Tibial nerve (tissue), 4 donors: ENCODE data around the gene CCDC40. TPM values are rescaled to one million over a fixed set of nuclear protein-coding genes. Genes with fewer than 3 reads are reported as not detected.

Experiments used
- DNase-seq, 2 donors: peaks; one replicate each; pipeline ENCODE4 v3.0.0-alpha.2; 2019; ENCODE audit warnings: low spot score in 2 of 2
- H3K27ac ChIP-seq, 4 donors: fragments of 200-600 bp; sonication (generic) in 3 of 4; one replicate each; pipeline ENCODE4 v1.5.1; 2017 to 2019; ENCODE audit warnings: mild to moderate bottlenecking in 1 of 4
- H3K27me3 ChIP-seq, 2 donors: fragments of 200-600 bp; sonication (generic) in 1 of 2; one replicate each; pipeline versions ENCODE4 v1.5.1 to v1.6.0; 2017 to 2019
- H3K36me3 ChIP-seq, 3 donors: fragments of 200-600 bp; sonication (generic); one replicate each; pipeline ENCODE4 v1.5.1; 2018 to 2019
- H3K4me1 ChIP-seq, 4 donors: fragments of 200-600 bp; sonication (generic) in 3 of 4; one replicate each; pipeline ENCODE4 v1.5.1; 2017 to 2019
- H3K4me3 ChIP-seq, 4 donors: fragments of 200-600 bp; sonication (generic) in 3 of 4; one replicate each; pipeline ENCODE4 v1.5.1; 2017 to 2019; ENCODE audit warnings: mild to moderate bottlenecking in 1 of 4, moderate library complexity in 1 of 4
- H3K9me3 ChIP-seq, 4 donors: fragments of 200-600 bp; sonication (generic) in 3 of 4; one replicate each; pipeline ENCODE4 v1.5.1; 2017 to 2019
- CTCF ChIP-seq, 5 experiments: fragments of 200-600 bp in 3 of 5; fragments of 450-650 bp in 2 of 5; sonication (generic) in 3 of 5; IDR thresholded peaks; one replicate each; pipeline ENCODE4 v1.5.1; 2016 to 2019; ENCODE audit warnings: antibody characterized with exemption in 5 of 5, mild to moderate bottlenecking in 3 of 5, moderate library complexity in 2 of 5
- EP300 ChIP-seq, 2 donors: sonication (generic); formaldehyde crosslinking; IDR thresholded peaks; one replicate each; pipeline ENCODE4 v1.6.1; 2017; ENCODE audit warnings: antibody characterized with exemption in 2 of 2, mild to moderate bottlenecking in 1 of 2
- POLR2A ChIP-seq, 2 donors: fragments of 450-650 bp; IDR thresholded peaks; one replicate each; pipeline ENCODE4 v1.6.1; 2017; ENCODE audit warnings: antibody characterized with exemption in 2 of 2, mild to moderate bottlenecking in 2 of 2, moderate library complexity in 2 of 2
- WGBS, 2 donors: methylation state at CpG; one replicate each; pipeline ENCODE4 v1.1.5; 2018; 5-methylcytosine and 5-hydroxymethylcytosine counted together
- total RNA-seq, 4 donors: library from RNA; depleted of rRNA; stranded (reverse); fragments of >200 nt; gene quantifications; one replicate each; pipeline ENCODE4 v1.1.0, GENCODE V29; 2016

Gene CCDC40
- total RNA-seq, 4 donors from 2014 or later = 7.1 to 13.8 (median 12.0) TPM

GRCh38 chr17:80058311-80058955 is 22.0 kb downstream of the CCDC40 start:
- WGBS, 2 donors = 92 to 96% methylated on average over 27 to 28 of the region's 28 CpGs
- no peak overlapping the region for H3K27ac ChIP-seq
- H3K4me1 ChIP-seq = peaks cover 0 to 15% (median 11%) of the 10 kb centered on the region in 4 donors
- H3K9me3 ChIP-seq = no peaks in the 10 kb centered on the region
- TF ChIP-seq POLR2A (IDR thresholded peaks at IDR 0.05) (no peak), CTCF (IDR thresholded peaks at IDR 0.05) (no peak), EP300 (IDR thresholded peaks at IDR 0.05) (no peak)
- H3K4me3 ChIP-seq = no peak overlapping the region
- peaks cover 0 to 18% (median 0%) of the 10 kb centered on the region in 3 donors for H3K36me3 ChIP-seq
- no peak for DNase-seq
- no peaks in the 10 kb centered on the region for H3K27me3 ChIP-seq

- no peaks in the 10 kb centered on the region for H3K9me3 ChIP-seq
- no peak for TF ChIP-seq CTCF (IDR thresholded peaks at IDR 0.05)
- TF ChIP-seq POLR2A (IDR thresholded peaks at IDR 0.05) = no peak
- TF ChIP-seq EP300 (IDR thresholded peaks at IDR 0.05) = no peak
- no peak overlapping the region for H3K4me3 ChIP-seq
- no peak for DNase-seq
- H3K27ac ChIP-seq = no peak overlapping the region
- whole genome bisulfite sequencing, 2 donors = 45 to 58% methylated on average over 4 of the region's 4 CpGs
- H3K27me3 ChIP-seq = no peaks in the 10 kb centered on the region
- peaks cover 0 to 18% (median 0%) of the 10 kb centered on the region in 3 donors for H3K36me3 ChIP-seq
- H3K4me1 ChIP-seq = peaks cover 0 to 20% (median 6%) of the 10 kb centered on the region in 4 donors
These were observed 24.2 kb downstream of the CCDC40 start for GRCh38 chr17:80060644-80061043.

- Histone ChIP-seq H3K27ac (no peak overlapping the region), H3K9me3 (no peaks in the 10 kb centered on the region), H3K4me3 (no peak overlapping the region), H3K36me3 (peaks cover 0 to 18% (median 0%) of the 10 kb centered on the region in 3 donors), H3K4me1 (peaks cover 0 to 24% (median 6%) of the 10 kb centered on the region in 4 donors), H3K27me3 (no peaks in the 10 kb centered on the region)
- 86 to 87% methylated on average over 12 of the region's 12 CpGs for WGBS, 2 donors
- no peak for DNase-seq
- no peak for TF ChIP-seq EP300 (IDR thresholded peaks at IDR 0.05)
- no peak for TF ChIP-seq POLR2A (IDR thresholded peaks at IDR 0.05)
- TF ChIP-seq CTCF (IDR thresholded peaks at IDR 0.05) = no peak
These were observed 25.0 kb downstream of the CCDC40 start for GRCh38 chr17:80061421-80061820.

- TF ChIP-seq CTCF (IDR thresholded peaks at IDR 0.05) (no peak), EP300 (IDR thresholded peaks at IDR 0.05) (peak in 1 of 2 donors; percentile 72)
- Histone ChIP-seq H3K27ac (peak overlapping the region in 3 of 4 donors; percentile 65 to 69 (median 66)), H3K4me1 (peaks cover 0 to 35% (median 11%) of the 10 kb centered on the region in 4 donors), H3K36me3 (peaks cover 0 to 2% (median 0%) of the 10 kb centered on the region in 3 donors), H3K9me3 (no peaks in the 10 kb centered on the region), H3K27me3 (no peaks in the 10 kb centered on the region), H3K4me3 (no peak overlapping the region)
- 83 to 85% methylated on average over 26 to 27 of the region's 27 CpGs for WGBS, 2 donors
- no peak for DNase-seq
These were observed 27.6 kb downstream of the CCDC40 start for GRCh38 chr17:80063830-80064585.

GRCh38 chr17:80064696-80065095 is 28.3 kb downstream of the CCDC40 start:
- TF ChIP-seq POLR2A (IDR thresholded peaks at IDR 0.05) (no peak), EP300 (IDR thresholded peaks at IDR 0.05) (no peak), CTCF (IDR thresholded peaks at IDR 0.05) (no peak)
- no peaks in the 10 kb centered on the region for H3K9me3 ChIP-seq
- no peak overlapping the region for H3K4me3 ChIP-seq
- no peak for DNase-seq
- no peaks in the 10 kb centered on the region for H3K27me3 ChIP-seq
- H3K27ac ChIP-seq = peak overlapping the region in 3 of 4 donors; percentile 65 to 69 (median 66)
- no peaks in the 10 kb centered on the region for H3K36me3 ChIP-seq
- H3K4me1 ChIP-seq = peaks cover 0 to 42% (median 14%) of the 10 kb centered on the region in 4 donors
- WGBS, 2 donors = 76 to 77% methylated on average over 8 of the region's 8 CpGs
